NT2/D1 (cell line): ENCODE measurements around the gene DMD.

Source experiments
- SUZ12 ChIP-seq: IDR thresholded peaks from 2 replicates; pipeline ENCODE4 v1.6.1; 2011; ENCODE audit not compliant: insufficient read length, insufficient read depth; ENCODE audit errors: extremely low read depth
- ZNF274 ChIP-seq: IDR thresholded peaks from 2 replicates; pipeline ENCODE4 v1.6.1; 2011; ENCODE audit warnings: mild to moderate bottlenecking, low read depth, low read length

GRCh38 chrX:31805781-31806180 lies 1405.6 kb downstream of the DMD start:
- no peak for TF ChIP-seq SUZ12
- no peak for TF ChIP-seq ZNF274
